ENCODE data around the gene CRY2.
A peak's percentile ranks its signal among the peaks of the same experiment; 100 is the strongest.

The CRY2 gene

DNA sequence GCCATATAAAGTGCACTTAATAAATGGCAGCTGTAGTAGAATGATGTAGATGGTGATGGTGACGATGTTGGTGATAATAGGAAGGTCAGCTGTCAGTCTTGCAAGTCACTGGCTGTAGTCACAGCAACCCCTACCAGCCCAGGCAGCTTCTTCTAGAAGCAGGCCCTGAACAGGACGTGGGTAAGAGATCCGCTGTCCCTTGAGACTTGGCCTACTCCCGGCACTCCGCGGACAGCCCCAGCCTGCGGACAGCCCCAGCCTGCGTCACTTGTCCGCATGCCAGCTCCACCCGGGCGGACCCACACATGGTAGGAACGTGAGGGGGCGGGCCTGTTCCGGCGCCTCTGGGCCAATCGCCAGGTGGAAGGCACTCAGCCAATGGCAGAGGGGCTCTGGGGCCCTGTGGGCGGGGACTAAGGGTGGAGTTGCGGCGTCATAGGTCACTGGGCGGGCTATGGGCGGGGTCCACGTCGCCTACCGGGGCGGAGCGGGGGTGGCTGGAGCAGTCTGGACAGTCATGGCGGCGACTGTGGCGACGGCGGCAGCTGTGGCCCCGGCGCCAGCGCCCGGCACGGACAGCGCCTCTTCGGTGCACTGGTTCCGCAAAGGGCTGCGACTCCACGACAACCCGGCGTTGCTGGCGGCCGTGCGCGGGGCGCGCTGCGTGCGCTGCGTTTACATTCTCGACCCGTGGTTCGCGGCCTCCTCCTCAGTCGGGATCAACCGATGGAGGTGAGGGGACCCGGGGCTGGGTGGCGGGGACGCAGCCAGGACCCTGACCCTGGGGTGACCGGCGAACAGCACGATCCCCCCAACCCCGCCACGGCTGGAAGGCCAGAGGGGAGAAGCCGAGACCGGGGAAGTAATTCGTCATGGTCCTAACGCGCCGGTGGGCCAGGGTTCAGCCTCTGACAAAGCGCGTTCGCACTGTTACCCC is at the start of gene CRY2:
CRY2 (plus strand) TSS at position 502 of the 937 bp plus-strand sequence; CDS start at position 518, 16 bp downstream.
- peak; percentile 99 for DNase-seq (ENCODE audit: low read depth)
- TF ChIP-seq, protein P1, sequence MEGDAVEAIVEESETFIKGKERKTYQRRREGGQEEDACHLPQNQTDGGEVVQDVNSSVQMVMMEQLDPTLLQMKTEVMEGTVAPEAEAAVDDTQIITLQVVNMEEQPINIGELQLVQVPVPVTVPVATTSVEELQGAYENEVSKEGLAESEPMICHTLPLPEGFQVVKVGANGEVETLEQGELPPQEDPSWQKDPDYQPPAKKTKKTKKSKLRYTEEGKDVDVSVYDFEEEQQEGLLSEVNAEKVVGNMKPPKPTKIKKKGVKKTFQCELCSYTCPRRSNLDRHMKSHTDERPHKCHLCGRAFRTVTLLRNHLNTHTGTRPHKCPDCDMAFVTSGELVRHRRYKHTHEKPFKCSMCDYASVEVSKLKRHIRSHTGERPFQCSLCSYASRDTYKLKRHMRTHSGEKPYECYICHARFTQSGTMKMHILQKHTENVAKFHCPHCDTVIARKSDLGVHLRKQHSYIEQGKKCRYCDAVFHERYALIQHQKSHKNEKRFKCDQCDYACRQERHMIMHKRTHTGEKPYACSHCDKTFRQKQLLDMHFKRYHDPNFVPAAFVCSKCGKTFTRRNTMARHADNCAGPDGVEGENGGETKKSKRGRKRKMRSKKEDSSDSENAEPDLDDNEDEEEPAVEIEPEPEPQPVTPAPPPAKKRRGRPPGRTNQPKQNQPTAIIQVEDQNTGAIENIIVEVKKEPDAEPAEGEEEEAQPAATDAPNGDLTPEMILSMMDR (IDR thresholded peaks at IDR 0.05; ENCODE audit: insufficient read depth, low read depth, low read length, missing control alignments): no peak
- H3K4me3 ChIP-seq (ENCODE audit: low read depth, low read length): peak within 1 kb of the TSS; percentile 56

GRCh38 chr11:45798793-45799441 is 48.4 kb upstream of the CRY2 start:
- DNase-seq (ENCODE audit: low read depth): no peak
- TF ChIP-seq, protein P1 (IDR thresholded peaks at IDR 0.05; ENCODE audit: insufficient read depth, low read depth, low read length, missing control alignments): no peak
- H3K4me3 ChIP-seq (ENCODE audit: low read depth, low read length): no peak overlapping the region

- no peak for DNase-seq (ENCODE audit: low read depth)
- no peak overlapping the region for H3K4me3 ChIP-seq (ENCODE audit: low read depth, low read length)
- TF ChIP-seq, protein P1 (IDR thresholded peaks at IDR 0.05; ENCODE audit: insufficient read depth, low read depth, low read length, missing control alignments): no peak
Observed at GRCh38 chr11:45799562-45799961, 47.7 kb upstream of the CRY2 start.

DNA sequence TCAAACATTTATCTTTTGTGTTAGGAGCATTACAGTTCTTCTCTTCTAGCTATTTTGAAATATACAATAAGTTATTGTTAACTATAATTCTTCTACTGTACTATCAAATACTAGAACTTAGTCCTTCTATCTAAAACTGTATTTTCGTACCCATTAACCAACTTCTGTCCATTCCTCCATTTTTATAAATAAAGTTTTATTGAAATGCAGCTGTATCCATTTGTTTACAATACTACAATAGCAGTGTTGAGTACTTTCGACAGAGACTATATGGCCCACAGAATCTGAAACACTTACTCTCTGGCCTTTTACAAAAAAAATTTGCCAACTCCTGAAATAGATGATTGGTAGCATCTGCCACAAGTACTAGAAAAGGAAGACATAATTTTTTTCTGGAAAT is 47.0 kb upstream of the CRY2 start:
- TF ChIP-seq, protein P1 (IDR thresholded peaks at IDR 0.05; ENCODE audit: insufficient read depth, low read depth, low read length, missing control alignments): no peak
- no peak overlapping the region for H3K4me3 ChIP-seq (ENCODE audit: low read depth, low read length)
- no peak for DNase-seq (ENCODE audit: low read depth)

GRCh38 chr11:45801723-45802315 is 45.5 kb upstream of the CRY2 start:
- no peak overlapping the region for H3K4me3 ChIP-seq (ENCODE audit: low read depth, low read length)
- DNase-seq (ENCODE audit: low read depth): no peak
- TF ChIP-seq, protein P1 (IDR thresholded peaks at IDR 0.05; ENCODE audit: insufficient read depth, low read depth, low read length, missing control alignments): no peak

- H3K4me3 ChIP-seq (ENCODE audit: low read depth, low read length): no peak overlapping the region
- no peak for DNase-seq (ENCODE audit: low read depth)
- TF ChIP-seq, protein P1 (IDR thresholded peaks at IDR 0.05; ENCODE audit: insufficient read depth, low read depth, low read length, missing control alignments): no peak
Observed at GRCh38 chr11:45802531-45803317, 44.6 kb upstream of the CRY2 start.

All from GM12865 (cell line).